Testis (tissue), 3 donors: ENCODE measurements around the gene CCDC188. TPM values are rescaled to one million over a fixed set of nuclear protein-coding genes. Genes with fewer than 3 reads are reported as not detected.

ENCODE experiments used
- DNase-seq: peaks from one replicate; pipeline ENCODE4 v3.0.0-alpha.2; 2019
- H3K27ac ChIP-seq, 2 donors: fragments of 200-600 bp; sonication (generic); one replicate each; pipeline ENCODE4 v1.5.1; 2019
- H3K27me3 ChIP-seq: fragments of 200-600 bp; sonication (generic); one replicate; pipeline ENCODE4 v1.5.1; 2019
- H3K36me3 ChIP-seq: fragments of 200-600 bp; sonication (generic); one replicate; pipeline ENCODE4 v1.5.1; 2017; ENCODE audit warnings: low read depth; ENCODE audit errors: missing control alignments
- H3K4me1 ChIP-seq: fragments of 200-600 bp; sonication (generic); one replicate; pipeline ENCODE4 v1.5.1; 2019
- H3K4me3 ChIP-seq, 2 donors: fragments of 200-600 bp; sonication (generic); one replicate each; pipeline ENCODE4 v1.5.1; 2017 to 2019
- H3K9me3 ChIP-seq: fragments of 200-600 bp; sonication (generic); one replicate; pipeline ENCODE4 v1.5.1; 2017
- POLR2A ChIP-seq: fragments of 450-650 bp; IDR thresholded peaks from one replicate; pipeline ENCODE4 v1.6.1; 2017; ENCODE audit warnings: antibody characterized with exemption, mild to moderate bottlenecking, moderate library complexity
- WGBS, 2 donors: methylation state at CpG; one replicate each; pipeline ENCODE4 v1.1.5; 2018; 5-methylcytosine and 5-hydroxymethylcytosine counted together
- intact Hi-C: fragments of 100-400 bp; cut with DNase I; formaldehyde crosslinking; loops from one replicate; pipeline ENCODE4 v1.15.1; 2023; ENCODE audit warnings: low total_unique reads
- polyA plus RNA-seq: library from polyadenylated mRNA; stranded (reverse); fragments of 350-450 nt; fragmentation: Illumina TruSeq; extraction: RNeasy Lipid Tissue Mini Kit (QIAGEN cat#74804); gene quantifications from one replicate; pipeline ENCODE4 v1.2.3, GENCODE V29; 2014; ENCODE audit warnings: low read depth, low replicate concordance; ENCODE audit not compliant: insufficient read depth
- total RNA-seq, 2 donors: library from RNA; depleted of rRNA; stranded (reverse); fragments of >200 nt; gene quantifications; one replicate each; pipeline ENCODE4 v1.2.3, GENCODE V29; 2016
- TF ChIP-seq, protein P1 (sequence below), 3 experiments: fragments of 450-650 bp in 2 of 3; fragments of 200-600 bp in 1 of 3; sonication (generic) in 1 of 3; IDR thresholded peaks; one replicate each; pipeline ENCODE4 v1.5.1; 2016 to 2019; ENCODE audit warnings: antibody characterized with exemption in 3 of 3, mild to moderate bottlenecking in 2 of 3, moderate library complexity in 1 of 3

Gene CCDC188
- total and polyA plus RNA-seq, 3 donors from 2014 or later: 12.2 to 46.5 (median 33.1) TPM

DNA sequence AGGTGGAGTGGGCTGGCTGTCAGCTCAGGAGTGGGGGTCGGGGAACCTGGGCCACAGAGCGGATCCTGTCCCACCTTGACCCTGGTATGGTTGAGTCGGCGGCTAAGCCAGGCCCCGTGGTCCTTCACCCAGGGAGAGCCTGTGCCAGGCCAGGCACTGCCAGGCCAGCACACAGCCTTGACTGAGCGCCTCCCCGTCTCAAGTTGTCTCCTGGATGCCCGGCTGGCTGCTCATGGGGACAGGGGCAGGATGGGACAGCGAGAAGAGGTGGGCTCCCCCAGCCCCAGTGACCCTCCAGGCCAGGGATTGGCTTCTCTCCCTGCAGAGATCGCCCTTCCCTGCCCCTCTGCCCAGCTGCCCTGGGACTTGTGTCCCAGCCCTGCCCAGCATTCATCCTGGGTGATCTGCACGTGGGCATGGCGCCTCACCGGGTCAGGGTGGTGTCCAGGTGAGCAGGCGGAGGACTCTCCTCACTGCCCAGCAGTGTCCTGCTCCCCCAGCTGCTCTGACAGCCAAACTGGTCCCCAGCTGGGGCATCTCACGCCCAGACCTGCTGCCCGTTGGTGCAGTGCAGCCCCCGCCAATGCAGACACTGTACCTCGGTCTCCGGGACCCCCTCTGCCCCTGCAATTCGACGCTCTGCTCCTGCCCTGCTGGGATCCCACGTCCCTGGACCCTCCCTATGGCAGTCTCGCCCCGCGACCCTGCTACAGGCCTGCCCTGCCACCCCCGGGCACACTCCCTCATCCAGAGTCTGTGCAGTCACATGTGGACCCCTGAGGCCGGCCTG, 28.8 kb upstream of the CCDC188 start:
- H3K4me3 ChIP-seq: no peak overlapping the region
- TF ChIP-seq, protein P1, sequence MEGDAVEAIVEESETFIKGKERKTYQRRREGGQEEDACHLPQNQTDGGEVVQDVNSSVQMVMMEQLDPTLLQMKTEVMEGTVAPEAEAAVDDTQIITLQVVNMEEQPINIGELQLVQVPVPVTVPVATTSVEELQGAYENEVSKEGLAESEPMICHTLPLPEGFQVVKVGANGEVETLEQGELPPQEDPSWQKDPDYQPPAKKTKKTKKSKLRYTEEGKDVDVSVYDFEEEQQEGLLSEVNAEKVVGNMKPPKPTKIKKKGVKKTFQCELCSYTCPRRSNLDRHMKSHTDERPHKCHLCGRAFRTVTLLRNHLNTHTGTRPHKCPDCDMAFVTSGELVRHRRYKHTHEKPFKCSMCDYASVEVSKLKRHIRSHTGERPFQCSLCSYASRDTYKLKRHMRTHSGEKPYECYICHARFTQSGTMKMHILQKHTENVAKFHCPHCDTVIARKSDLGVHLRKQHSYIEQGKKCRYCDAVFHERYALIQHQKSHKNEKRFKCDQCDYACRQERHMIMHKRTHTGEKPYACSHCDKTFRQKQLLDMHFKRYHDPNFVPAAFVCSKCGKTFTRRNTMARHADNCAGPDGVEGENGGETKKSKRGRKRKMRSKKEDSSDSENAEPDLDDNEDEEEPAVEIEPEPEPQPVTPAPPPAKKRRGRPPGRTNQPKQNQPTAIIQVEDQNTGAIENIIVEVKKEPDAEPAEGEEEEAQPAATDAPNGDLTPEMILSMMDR (IDR thresholded peaks at IDR 0.05): no peak
- no peak for TF ChIP-seq POLR2A
- H3K36me3 ChIP-seq: no peaks in the 10 kb centered on the region
- intact Hi-C loops: no loop called here
- 89 to 93% methylated on average over 21 to 23 of the region's 27 CpGs for WGBS, 2 donors
- no peaks in the 10 kb centered on the region for H3K27me3 ChIP-seq
- no peak overlapping the region for H3K27ac ChIP-seq
- H3K9me3 ChIP-seq: no peaks in the 10 kb centered on the region
- DNase-seq: no peak
- peaks cover 3% of the 10 kb centered on the region for H3K4me1 ChIP-seq

DNA sequence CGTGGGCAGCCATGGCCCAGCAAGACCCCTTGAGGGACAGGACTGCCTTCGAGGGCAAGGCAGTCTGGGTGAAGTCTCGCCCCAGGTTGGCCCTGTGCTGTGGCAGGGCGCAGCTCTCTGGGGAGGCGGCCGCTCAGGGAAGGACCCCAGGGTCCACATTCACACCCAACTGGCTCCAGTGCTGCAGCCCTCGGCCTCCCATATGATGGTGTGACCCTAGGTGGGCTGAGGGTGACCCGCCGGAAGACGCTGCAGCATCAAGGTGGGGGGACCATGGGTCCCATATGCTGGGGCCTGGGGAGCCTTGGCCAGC, 28.0 kb upstream of the CCDC188 start:
- 96% methylated on average over 10 of the region's 10 CpGs; no CpG with 5 or more reads in 1 of the 2 donors for WGBS, 2 donors
- Histone ChIP-seq H3K27me3 (no peaks in the 10 kb centered on the region), H3K9me3 (no peaks in the 10 kb centered on the region), H3K36me3 (no peaks in the 10 kb centered on the region), H3K4me3 (no peak overlapping the region), H3K4me1 (peaks cover 3% of the 10 kb centered on the region), H3K27ac (no peak overlapping the region)
- TF ChIP-seq, protein P1 (IDR thresholded peaks at IDR 0.05): no peak
- no peak for TF ChIP-seq POLR2A
- intact Hi-C loops: no loop called here
- DNase-seq: no peak

DNA sequence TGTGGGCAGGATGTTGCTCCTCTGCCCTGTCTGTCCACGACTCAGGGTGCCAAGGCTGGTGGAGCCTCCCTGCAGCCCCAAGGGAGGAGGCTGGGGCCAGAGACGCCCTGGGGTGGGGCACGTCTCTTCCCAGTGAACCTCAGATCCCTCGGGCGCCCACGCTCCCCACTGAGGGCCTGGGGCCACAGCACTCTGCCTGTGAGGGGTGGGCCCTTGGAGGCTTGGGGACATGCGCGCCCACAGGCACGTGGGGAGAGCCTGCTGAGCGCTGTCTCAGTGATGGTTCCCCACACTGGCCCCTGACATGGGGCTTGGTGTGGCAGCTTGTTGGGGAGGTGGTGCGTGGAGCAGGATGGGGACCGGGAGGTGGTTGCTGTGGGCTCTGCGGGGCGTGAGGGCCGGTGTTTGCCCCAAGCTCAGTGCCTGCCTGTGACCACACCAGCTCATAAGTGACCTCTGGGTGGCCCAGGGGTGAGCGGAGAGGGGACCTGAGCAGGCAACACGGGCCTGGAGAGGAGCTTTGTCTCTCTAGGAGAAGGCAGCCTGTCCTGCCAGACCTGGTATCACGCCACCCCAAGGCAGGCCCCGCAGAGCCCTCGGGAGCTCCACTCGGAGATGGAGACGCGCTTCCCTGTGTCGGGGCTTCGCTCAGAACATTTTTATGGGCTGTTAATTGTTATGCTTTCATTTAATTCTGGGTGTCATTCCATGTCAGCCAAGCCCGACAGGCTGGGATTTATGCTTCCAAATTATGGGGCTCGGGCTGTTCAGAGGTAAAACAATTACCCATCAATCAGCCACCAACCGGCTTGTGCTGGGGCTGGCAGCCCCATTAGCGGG, 27.4 kb upstream of the CCDC188 start:
- H3K4me1 ChIP-seq: peaks cover 3% of the 10 kb centered on the region
- H3K27ac ChIP-seq: no peak overlapping the region
- H3K9me3 ChIP-seq: no peaks in the 10 kb centered on the region
- intact Hi-C loops: no loop called here
- TF ChIP-seq, protein P1 (IDR thresholded peaks at IDR 0.05): no peak
- no peak for TF ChIP-seq POLR2A
- no peaks in the 10 kb centered on the region for H3K27me3 ChIP-seq
- no peak overlapping the region for H3K4me3 ChIP-seq
- H3K36me3 ChIP-seq: no peaks in the 10 kb centered on the region
- DNase-seq: no peak
- WGBS, 2 donors: 89% methylated on average over 9 to 26 of the region's 29 CpGs

DNA sequence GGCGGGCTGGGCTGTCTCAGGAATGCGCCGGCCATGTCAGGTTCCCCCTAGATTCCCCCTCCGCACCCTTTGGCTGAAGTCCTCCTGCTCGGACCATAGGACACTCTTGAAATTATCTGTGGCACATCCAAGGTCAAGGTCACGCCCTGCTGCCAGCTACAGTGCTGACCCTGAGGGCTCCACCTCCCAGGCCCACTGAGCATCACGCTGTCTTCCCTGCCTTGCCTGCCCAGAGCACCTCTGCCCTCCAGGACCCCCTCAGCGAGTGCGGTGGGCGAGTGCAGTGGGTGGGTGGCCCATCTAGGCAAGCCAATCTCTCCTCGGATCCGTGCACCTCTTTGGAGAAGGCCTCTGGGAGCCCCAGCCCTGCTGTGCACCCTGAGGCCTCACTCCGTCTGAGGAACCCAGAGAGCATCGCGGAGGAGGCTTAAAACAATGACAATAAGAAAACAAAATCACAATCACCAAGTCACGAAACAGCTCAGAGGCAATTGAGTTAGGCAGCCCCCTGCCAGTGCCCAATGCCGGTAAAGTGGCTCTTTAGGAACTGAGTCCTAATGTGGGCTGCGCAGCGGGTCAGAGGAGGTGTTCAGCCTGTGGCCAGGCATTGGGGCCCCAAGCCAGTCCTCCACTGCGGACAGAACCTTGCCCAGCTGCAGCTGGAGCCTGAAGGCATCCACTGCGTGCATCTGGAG, 26.5 kb upstream of the CCDC188 start:
- WGBS, 2 donors: 68 to 69% methylated on average over 11 to 20 of the region's 21 CpGs
- TF ChIP-seq, protein P1 (IDR thresholded peaks at IDR 0.05): no peak
- TF ChIP-seq POLR2A: no peak
- Histone ChIP-seq H3K4me1 (peaks cover 3% of the 10 kb centered on the region), H3K4me3 (no peak overlapping the region), H3K36me3 (no peaks in the 10 kb centered on the region), H3K27ac (no peak overlapping the region), H3K9me3 (no peaks in the 10 kb centered on the region), H3K27me3 (no peaks in the 10 kb centered on the region)
- DNase-seq: no peak
- intact Hi-C loops: no loop called here
